Gastrocnemius medialis (tissue), 4 donors: Measurements from ENCODE around the gene C6orf89. TPM values are rescaled to one million over a fixed set of nuclear protein-coding genes. Genes with fewer than 3 reads are reported as not detected.
A peak's percentile ranks its signal among the peaks of the same experiment; 100 is the strongest.

Source experiments
- ATAC-seq, 2 donors: fragments of 150-250 bp; one replicate each; pipeline ENCODE4 v1.9.1; 2016
- DNase-seq, 2 donors: peaks; one replicate each; pipeline ENCODE4 v3.0.0-alpha.2; 2019
- H3K27ac ChIP-seq, 4 donors: fragments of 200-600 bp; sonication (generic); 1 replicate in 1 of 4; 2 replicates in 3 of 4; pipeline ENCODE4 v1.5.1; 2016 to 2018; ENCODE audit warnings: mild to moderate bottlenecking in 2 of 4, moderate library complexity in 1 of 4
- H3K27me3 ChIP-seq, 3 donors: fragments of 200-600 bp; sonication (generic) in 2 of 3; 1 replicate in 1 of 3; 2 replicates in 2 of 3; pipeline versions ENCODE4 v1.5.1 to v1.6.0; 2016 to 2019; ENCODE audit warnings: mild to moderate bottlenecking in 1 of 3, moderate library complexity in 1 of 3
- H3K36me3 ChIP-seq, 2 donors: fragments of 200-600 bp; sonication (generic) in 1 of 2; one replicate each; pipeline ENCODE4 v1.5.1; 2017 to 2018
- H3K4me1 ChIP-seq, 2 donors: fragments of 200-600 bp; sonication (generic) in 1 of 2; one replicate each; pipeline ENCODE4 v1.5.1; 2016 to 2017; ENCODE audit warnings: mild to moderate bottlenecking in 2 of 2
- H3K4me3 ChIP-seq, 4 donors: fragments of 200-600 bp; sonication (generic) in 3 of 4; 1 replicate in 1 of 4; 2 replicates in 3 of 4; pipeline ENCODE4 v1.5.1; 2016 to 2019; ENCODE audit warnings: mild to moderate bottlenecking in 2 of 4
- H3K9me3 ChIP-seq, 3 donors: fragments of 200-600 bp; sonication (generic) in 2 of 3; 1 replicate in 1 of 3; 2 replicates in 2 of 3; pipeline ENCODE4 v1.5.1; 2016 to 2019
- POLR2A ChIP-seq, 2 donors: fragments of 450-650 bp; IDR thresholded peaks; one replicate each; pipeline ENCODE4 v1.6.1; 2017; ENCODE audit warnings: antibody characterized with exemption in 2 of 2, mild to moderate bottlenecking in 2 of 2, moderate library complexity in 2 of 2
- in situ Hi-C, 4 donors: fragments of 200-750 bp; cut with MboI; loops; one replicate each; pipeline versions ENCODE4 v1.15.0 to v1.8.0; 2017; ENCODE audit warnings: low sequenced_read_pairs in 4 of 4
- intact Hi-C: fragments of 100-400 bp; cut with DNase I; formaldehyde crosslinking; loops from one replicate; pipeline ENCODE4 v1.15.1; 2023; ENCODE audit warnings: low total_unique reads
- total RNA-seq, 4 donors: library from RNA; depleted of rRNA; stranded (reverse); fragments of >200 nt; gene quantifications; one replicate each; pipeline versions ENCODE4 v1.1.0 to v1.2.3, GENCODE V29; 2016
- TF ChIP-seq, protein P1 (sequence below), 5 experiments: fragments of 450-650 bp in 3 of 5; fragments of 200-600 bp in 2 of 5; sonication (generic) in 2 of 5; IDR thresholded peaks in 4 of 5; conservative IDR thresholded peaks in 1 of 5; 1 replicate in 4 of 5; 2 replicates in 1 of 5; pipeline ENCODE4 v1.5.1; 2016 to 2019; ENCODE audit warnings: antibody characterized with exemption in 5 of 5, mild to moderate bottlenecking in 3 of 5, moderate library complexity in 3 of 5

Gene C6orf89
- total RNA-seq, 4 donors from 2014 or later, result 30.8 to 53.2 (median 38.8) TPM

DNA sequence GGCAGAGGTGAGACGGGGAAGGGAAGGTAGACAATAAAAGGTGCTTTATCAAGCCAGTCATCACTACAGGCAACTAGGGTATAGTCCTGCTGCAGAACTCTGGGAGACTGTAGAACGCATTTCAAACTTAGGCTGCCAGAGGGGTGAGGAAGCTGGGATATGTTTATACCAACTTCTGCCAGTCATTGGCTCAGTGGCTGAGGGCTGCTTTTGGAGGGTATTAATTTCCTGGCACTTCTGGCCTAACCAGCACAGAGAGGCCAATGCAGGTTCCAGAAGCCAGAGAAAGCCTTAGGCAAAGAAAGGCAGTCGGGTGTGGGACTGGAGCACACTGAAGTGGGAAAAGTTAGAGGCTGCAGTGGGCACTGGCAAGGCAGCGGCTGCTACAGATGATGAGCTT lies 42.6 kb upstream of the C6orf89 start:
- H3K36me3 ChIP-seq, result no peaks in the 10 kb centered on the region
- H3K27me3 ChIP-seq, result peaks cover 0 to 3% (median 0%) of the 10 kb centered on the region in 3 donors
- peak overlapping the region; percentile 30 to 69 (median 51) for H3K27ac ChIP-seq
- H3K4me3 ChIP-seq, result no peak overlapping the region
- ATAC-seq (peak in 1 of 2 donors; percentile 69), DNase-seq (no peak)
- H3K9me3 ChIP-seq, result no peaks in the 10 kb centered on the region
- TF ChIP-seq, protein P1, sequence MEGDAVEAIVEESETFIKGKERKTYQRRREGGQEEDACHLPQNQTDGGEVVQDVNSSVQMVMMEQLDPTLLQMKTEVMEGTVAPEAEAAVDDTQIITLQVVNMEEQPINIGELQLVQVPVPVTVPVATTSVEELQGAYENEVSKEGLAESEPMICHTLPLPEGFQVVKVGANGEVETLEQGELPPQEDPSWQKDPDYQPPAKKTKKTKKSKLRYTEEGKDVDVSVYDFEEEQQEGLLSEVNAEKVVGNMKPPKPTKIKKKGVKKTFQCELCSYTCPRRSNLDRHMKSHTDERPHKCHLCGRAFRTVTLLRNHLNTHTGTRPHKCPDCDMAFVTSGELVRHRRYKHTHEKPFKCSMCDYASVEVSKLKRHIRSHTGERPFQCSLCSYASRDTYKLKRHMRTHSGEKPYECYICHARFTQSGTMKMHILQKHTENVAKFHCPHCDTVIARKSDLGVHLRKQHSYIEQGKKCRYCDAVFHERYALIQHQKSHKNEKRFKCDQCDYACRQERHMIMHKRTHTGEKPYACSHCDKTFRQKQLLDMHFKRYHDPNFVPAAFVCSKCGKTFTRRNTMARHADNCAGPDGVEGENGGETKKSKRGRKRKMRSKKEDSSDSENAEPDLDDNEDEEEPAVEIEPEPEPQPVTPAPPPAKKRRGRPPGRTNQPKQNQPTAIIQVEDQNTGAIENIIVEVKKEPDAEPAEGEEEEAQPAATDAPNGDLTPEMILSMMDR (IDR thresholded peaks at IDR 0.05 in 4 of 5, conservative IDR thresholded peaks at IDR 0.05 in 1 of 5), result no peak
- no peak for TF ChIP-seq POLR2A (IDR thresholded peaks at IDR 0.05)
- intact Hi-C loops (loop anchor here (2.0 kb wide), 1 partner anchor 74 kb away; no protein-coding TSS in a partner anchor), in situ Hi-C loops (no loop called here)
- H3K4me1 ChIP-seq, result peaks cover 43 to 53% of the 10 kb centered on the region in 2 donors

DNA sequence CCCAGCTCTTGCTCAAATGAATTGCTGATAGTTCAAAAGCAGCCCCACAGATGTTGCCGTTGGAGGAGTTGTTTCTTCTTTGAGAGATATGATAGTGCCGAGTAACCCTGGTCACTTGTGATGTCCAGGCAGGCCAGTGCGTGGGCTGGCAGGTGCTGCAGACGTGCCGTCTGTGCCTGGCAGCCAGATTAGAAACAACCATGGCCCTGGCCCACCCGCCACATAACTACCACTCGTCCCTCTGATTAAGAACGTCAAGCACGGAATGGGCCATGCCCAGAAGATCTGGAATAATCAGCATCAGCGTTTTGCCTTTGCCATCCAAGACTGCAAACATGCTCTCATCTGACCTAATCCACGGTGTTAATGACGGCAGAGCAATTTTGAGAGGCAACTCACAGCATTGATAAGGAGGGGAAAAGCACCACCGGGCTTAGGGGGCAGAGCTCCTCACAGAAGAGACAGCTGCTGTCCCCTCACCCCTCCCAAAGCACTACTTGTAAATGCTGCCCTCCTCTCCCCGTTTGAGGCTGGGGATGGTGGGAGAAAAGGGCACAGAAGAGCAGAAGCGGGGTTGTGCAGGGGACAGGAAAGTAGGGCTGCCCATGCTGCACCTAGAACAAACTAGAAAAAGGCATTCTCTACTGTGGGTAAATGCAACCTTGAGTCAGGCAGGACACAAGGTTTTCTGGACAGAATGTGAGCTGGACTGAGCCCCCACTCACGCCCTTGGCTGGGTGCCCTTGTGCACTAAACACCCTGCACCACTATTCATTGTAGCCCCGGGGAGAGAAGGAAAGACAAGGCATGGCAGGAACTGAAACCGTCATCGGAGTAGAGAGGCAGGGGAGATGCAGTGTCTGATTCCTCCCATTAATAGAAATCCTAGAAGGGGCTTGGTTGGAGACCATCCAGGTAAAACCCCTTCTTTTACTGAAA lies 41.3 kb upstream of the C6orf89 start:
- H3K36me3 ChIP-seq, result no peaks in the 10 kb centered on the region
- no peaks in the 10 kb centered on the region for H3K27me3 ChIP-seq
- in situ Hi-C loops (loop anchor here in 1 of 4 donors (5.0 kb wide), 1 partner anchor 72 kb away; no protein-coding TSS in a partner anchor), intact Hi-C loops (no loop called here)
- TF ChIP-seq, protein P1 (IDR thresholded peaks at IDR 0.05 in 4 of 5, conservative IDR thresholded peaks at IDR 0.05 in 1 of 5), result no peak
- TF ChIP-seq POLR2A (IDR thresholded peaks at IDR 0.05), result no peak
- no peak overlapping the region for H3K27ac ChIP-seq
- peaks cover 43 to 49% of the 10 kb centered on the region in 2 donors for H3K4me1 ChIP-seq
- DNase-seq (no peak), ATAC-seq (no peak)
- H3K9me3 ChIP-seq, result no peaks in the 10 kb centered on the region
- no peak overlapping the region for H3K4me3 ChIP-seq

DNA sequence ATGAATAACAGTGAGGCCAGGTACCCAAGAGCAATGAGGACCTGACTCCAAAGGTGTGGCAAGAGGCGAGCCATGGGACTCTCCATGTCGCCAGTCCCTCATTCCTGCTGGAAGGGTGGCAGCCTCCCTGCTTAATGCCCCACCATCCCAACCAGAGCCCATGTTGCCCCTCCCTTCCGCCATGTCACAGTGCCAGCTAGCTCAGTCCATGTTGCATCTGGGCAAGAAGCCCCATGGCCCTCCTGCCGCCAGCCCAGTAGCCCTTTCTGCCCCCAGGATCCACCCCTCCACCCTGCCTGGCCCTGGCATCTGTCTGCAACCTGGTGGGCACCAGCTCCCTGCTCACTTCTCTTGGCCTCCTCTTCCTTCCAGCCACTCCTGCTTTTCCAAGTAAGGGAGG lies 40.5 kb upstream of the C6orf89 start:
- Histone ChIP-seq H3K36me3 (no peaks in the 10 kb centered on the region), H3K27ac (no peak overlapping the region), H3K27me3 (no peaks in the 10 kb centered on the region), H3K4me3 (no peak overlapping the region), H3K9me3 (no peaks in the 10 kb centered on the region), H3K4me1 (peaks cover 40 to 45% of the 10 kb centered on the region in 2 donors)
- intact Hi-C loops (no loop called here), in situ Hi-C loops (loop anchor here in 1 of 4 donors (5.0 kb wide), 1 partner anchor 73 kb away; no protein-coding TSS in a partner anchor)
- no peak for TF ChIP-seq POLR2A (IDR thresholded peaks at IDR 0.05)
- TF ChIP-seq, protein P1 (IDR thresholded peaks at IDR 0.05 in 4 of 5, conservative IDR thresholded peaks at IDR 0.05 in 1 of 5), result no peak
- DNase-seq (no peak), ATAC-seq (no peak)

DNA sequence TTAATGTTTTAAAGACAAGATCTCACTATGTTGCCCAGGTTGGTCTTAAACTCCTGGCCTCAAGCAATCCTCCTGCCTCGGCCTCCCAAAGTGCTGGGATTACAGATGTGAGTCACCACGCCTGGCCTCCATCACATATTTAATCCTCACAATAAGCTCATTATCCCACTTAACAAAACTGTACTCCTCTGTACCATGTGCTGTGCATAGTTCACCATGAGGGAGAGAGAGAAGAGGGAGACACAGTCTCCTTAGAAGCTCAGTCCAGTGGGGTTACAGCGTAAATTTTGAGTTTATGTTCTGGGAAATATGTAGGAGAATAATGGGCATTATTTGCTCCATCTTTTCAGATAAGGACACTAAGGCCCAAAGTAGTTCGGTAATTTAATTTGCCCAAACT lies 38.6 kb upstream of the C6orf89 start:
- in situ Hi-C loops (loop anchor here in 1 of 4 donors (5.0 kb wide), 1 partner anchor 75 kb away; no protein-coding TSS in a partner anchor), intact Hi-C loops (no loop called here)
- DNase-seq (no peak), ATAC-seq (no peak)
- Histone ChIP-seq H3K4me3 (no peak overlapping the region), H3K27ac (no peak overlapping the region), H3K4me1 (peaks cover 31 to 36% of the 10 kb centered on the region in 2 donors), H3K9me3 (no peaks in the 10 kb centered on the region), H3K36me3 (no peaks in the 10 kb centered on the region), H3K27me3 (no peaks in the 10 kb centered on the region)
- TF ChIP-seq, protein P1 (IDR thresholded peaks at IDR 0.05 in 4 of 5, conservative IDR thresholded peaks at IDR 0.05 in 1 of 5), result no peak
- no peak for TF ChIP-seq POLR2A (IDR thresholded peaks at IDR 0.05)
